Pancreas (tissue), 10 donors: ENCODE results near the gene GAS6. TPM values are rescaled to one million over a fixed set of nuclear protein-coding genes. Genes with fewer than 3 reads are reported as not detected.

Experiments used
- ATAC-seq, 4 donors: fragments of 200-7000 bp; cut with Tn5 transposase; one replicate each; pipeline versions ENCODE4 v1.8.0 to v1.9.1; 2020; ENCODE audit warnings: mild to moderate bottlenecking in 4 of 4, moderate library complexity in 4 of 4
- DNase-seq, 6 donors: peaks; one replicate each; pipeline ENCODE4 v3.0.0-alpha.2; 2020
- FAIRE-seq: peaks from 2 replicates; lab custom pipeline; 2012; peaks lifted over from hg19 to GRCh38; lab: Jason Lieb, UNC
- H3K27ac ChIP-seq, 4 donors: fragments of 200-600 bp; sonication (generic); 1 replicate in 3 of 4; 2 replicates in 1 of 4; pipeline versions ENCODE4 v1.5.0 to v1.8.0; 2020
- H3K27me3 ChIP-seq, 4 donors: fragments of 200-600 bp; one replicate each; pipeline ENCODE4 v1.8.0; 2021
- H3K36me3 ChIP-seq, 3 donors: fragments of 200-600 bp; sonication (generic) in 1 of 3; one replicate each; pipeline versions ENCODE4 v1.5.0 to v1.8.0; 2020 to 2021
- H3K4me1 ChIP-seq, 3 donors: fragments of 200-600 bp; one replicate each; pipeline ENCODE4 v1.8.0; 2021
- H3K4me3 ChIP-seq, 4 donors: fragments of 200-600 bp; sonication (generic) in 2 of 4; one replicate each; pipeline versions ENCODE4 v1.5.0 to v1.8.0; 2020 to 2021
- H3K9me3 ChIP-seq, 4 donors: fragments of 200-600 bp; one replicate each; pipeline ENCODE4 v1.8.0; 2021
- CTCF ChIP-seq, 4 donors: fragments of 200-600 bp; sonication (generic) in 3 of 4; IDR thresholded peaks; one replicate each; pipeline versions ENCODE4 v1.5.0 to v1.8.0; 2021; ENCODE audit warnings: antibody characterized with exemption in 4 of 4
- WGBS, 2 donors: extraction: QIAGEN DNeasy Blood & Tissue Kit; methylation state at CpG; one replicate each; pipeline ENCODE4 v1.1.7; 2013; 5-methylcytosine and 5-hydroxymethylcytosine counted together
- intact Hi-C, 3 donors: fragments of 100-400 bp; cut with DNase I; formaldehyde crosslinking; loops; one replicate each; pipeline versions ENCODE4 v1.11.1 to v1.14.2; 2022
- polyA plus RNA-seq, 2 donors: library from polyadenylated mRNA; stranded (reverse); fragments of 200-250 nt; gene quantifications; one replicate each; pipeline ENCODE4 v1.2.3, GENCODE V29; 2013
- total RNA-seq, 6 donors: library from RNA; stranded (reverse); fragmentation: NEBNext Ultra II Directional in 4 of 6; extraction: Animal tissue kit (Norgen Biotek cat#: 25700) in 4 of 6; gene quantifications; one replicate each; pipeline versions ENCODE4 v1.2.1 to v1.2.4, GENCODE V29; 2021 to 2023
- donor health status: healthy with polysubstance abuse.
- donor health status: DM: no; HTN: no; CAD: no; lungs with moderate emphysema.
- donor health status: DM: no; HTN: no; CAD: no.
- donor health status: control.
- donor health status: control.
- donor health status: Bipolar disorder and iron deficiency.
- donor health status: DM: yes; HTN: yes; CAD: no.
- donor health status: DM: no; HTN: no; CAD: no.
- donor health status: DM: no; HTN: no; CAD: no.
- donor health status: DM: yes; HTN: yes; CAD: no.

The GAS6 gene
- total and polyA plus RNA-seq, 8 donors: 24.3 to 124 (median 42.2) TPM

- no peak for TF ChIP-seq CTCF (IDR thresholded peaks at IDR 0.05)
- FAIRE-seq (no peak), DNase-seq (peak in 4 of 6 donors; percentile 47 to 71 (median 64)), ATAC-seq (peak; percentile 86 to 92 (median 90))
- Histone ChIP-seq H3K27ac (peak overlapping the region; percentile 59 to 84 (median 76)), H3K9me3 (no peaks in the 10 kb centered on the region), H3K27me3 (no peaks in the 10 kb centered on the region), H3K4me1 (peaks cover 9 to 11% (median 10%) of the 10 kb centered on the region in 3 donors), H3K36me3 (no peaks in the 10 kb centered on the region), H3K4me3 (no peak overlapping the region)
- intact Hi-C loops: no loop called here
- WGBS, 2 donors: 36 to 38% methylated on average over 10 of the region's 10 CpGs
These were observed 17.9 kb upstream of the GAS6 start for GRCh38 chr13:113881614-113882266.

GRCh38 chr13:113880651-113881611 is 17.1 kb upstream of the GAS6 start:
- FAIRE-seq (no peak), DNase-seq (no peak), ATAC-seq (peak in 2 of 4 donors; percentile 15 to 37)
- no peak for TF ChIP-seq CTCF (IDR thresholded peaks at IDR 0.05)
- Histone ChIP-seq H3K36me3 (no peaks in the 10 kb centered on the region), H3K27me3 (no peaks in the 10 kb centered on the region), H3K4me3 (no peak overlapping the region), H3K4me1 (peaks cover 9 to 11% (median 10%) of the 10 kb centered on the region in 3 donors), H3K9me3 (no peaks in the 10 kb centered on the region), H3K27ac (peak overlapping the region; percentile 59 to 84 (median 76))
- WGBS, 2 donors: 81 to 83% methylated on average over 17 of the region's 17 CpGs
- intact Hi-C loops: no loop called here

GRCh38 chr13:113879494-113880360 is 15.9 kb upstream of the GAS6 start:
- no peak for TF ChIP-seq CTCF (IDR thresholded peaks at IDR 0.05)
- H3K4me1 ChIP-seq: peaks cover 9 to 11% (median 10%) of the 10 kb centered on the region in 3 donors
- H3K9me3 ChIP-seq: no peaks in the 10 kb centered on the region
- FAIRE-seq: no peak
- no peaks in the 10 kb centered on the region for H3K27me3 ChIP-seq
- intact Hi-C loops: no loop called here
- no peaks in the 10 kb centered on the region for H3K36me3 ChIP-seq
- ATAC-seq: no peak
- H3K27ac ChIP-seq: no peak overlapping the region
- no peak for DNase-seq
- no peak overlapping the region for H3K4me3 ChIP-seq
- WGBS, 2 donors: 82 to 88% methylated on average over 11 of the region's 11 CpGs

GRCh38 chr13:113879017-113879416 is 15.1 kb upstream of the GAS6 start:
- no peak overlapping the region for H3K27ac ChIP-seq

More at GRCh38 chr13:113879017-113879416, 15.1 kb upstream of the GAS6 start:
- DNase-seq: no peak
- no peak for TF ChIP-seq CTCF (IDR thresholded peaks at IDR 0.05)
- intact Hi-C loops: no loop called here
- Histone ChIP-seq H3K4me1 (peaks cover 9 to 11% (median 10%) of the 10 kb centered on the region in 3 donors), H3K9me3 (no peaks in the 10 kb centered on the region), H3K27me3 (no peaks in the 10 kb centered on the region), H3K36me3 (no peaks in the 10 kb centered on the region), H3K4me3 (no peak overlapping the region)
- FAIRE-seq: no peak
- WGBS, 2 donors: 79 to 84% methylated on average over 7 of the region's 7 CpGs
- no peak for ATAC-seq
